Mucosa of stomach (tissue), 1 donor: ENCODE data around the gene SEPTIN6.
"Not testable (repeated sequence)": the region's sequence is repeated elsewhere in the genome, so short reads cannot be mapped to it uniquely, and the experiment has no call there.

Source experiments
- H3K27me3 ChIP-seq: one replicate; pipeline ENCODE4 v1.7.0; 2013; ENCODE audit warnings: mild to moderate bottlenecking, low read length; ENCODE audit not compliant: control insufficient read depth, insufficient read depth
- H3K36me3 ChIP-seq: one replicate; pipeline ENCODE4 v1.7.0; 2013; ENCODE audit warnings: low read length; ENCODE audit not compliant: control insufficient read depth, insufficient read depth
- H3K4me1 ChIP-seq: one replicate; pipeline ENCODE4 v1.7.0; 2013; ENCODE audit warnings: mild to moderate bottlenecking, low read length; ENCODE audit not compliant: control insufficient read depth, insufficient read depth
- H3K4me3 ChIP-seq: one replicate; pipeline ENCODE4 v1.7.0; 2013; ENCODE audit warnings: low read length
- H3K9ac ChIP-seq: one replicate; pipeline ENCODE4 v1.7.0; 2013; ENCODE audit warnings: mild to moderate bottlenecking, low read length, moderate library complexity
- H3K9me3 ChIP-seq: one replicate; pipeline ENCODE4 v1.7.0; 2013; ENCODE audit warnings: mild to moderate bottlenecking, low read length, moderate library complexity; ENCODE audit not compliant: control insufficient read depth
- donor health status: Pancreatic carcinoma.

The SEPTIN6 gene

GRCh38 chrX:119687661-119688413 lies 5.1 kb downstream of the SEPTIN6 start:
- H3K4me3 ChIP-seq = no peak overlapping the region
- no peak overlapping the region for H3K9ac ChIP-seq
- H3K4me1 ChIP-seq = no peaks in the 10 kb centered on the region
- no peaks in the 10 kb centered on the region for H3K36me3 ChIP-seq
- H3K9me3 ChIP-seq = no peaks in the 10 kb centered on the region
- H3K27me3 ChIP-seq = no peaks in the 10 kb centered on the region

DNA sequence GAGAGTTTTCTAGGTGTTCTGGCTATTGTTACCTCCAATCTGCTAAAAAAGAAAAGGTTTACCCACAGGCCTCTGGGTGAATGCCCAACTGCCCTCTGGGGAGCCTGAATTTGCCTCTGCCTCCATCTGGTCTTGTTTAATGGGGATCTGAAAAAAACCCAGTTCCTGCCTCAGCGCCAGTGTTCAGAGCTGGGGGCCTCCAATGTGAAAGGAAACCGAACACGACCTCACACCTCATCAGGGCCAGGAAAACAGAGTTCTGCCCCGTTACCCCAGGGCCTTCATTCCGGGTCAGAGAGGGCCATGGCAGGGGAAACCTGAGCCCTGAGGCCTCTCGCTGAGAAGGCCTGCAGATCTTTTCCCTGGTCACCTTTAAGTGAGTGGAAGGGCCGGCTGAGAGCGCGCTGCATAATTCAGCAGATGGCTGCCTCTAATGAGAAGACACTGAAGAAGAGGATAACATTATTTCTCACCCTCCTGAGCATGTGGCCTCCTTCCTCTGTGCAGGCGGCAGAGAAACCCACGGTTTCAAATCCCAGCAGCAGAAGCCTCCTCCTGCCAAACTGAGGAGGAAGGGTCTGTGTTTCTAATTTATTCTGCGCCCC lies 6.8 kb downstream of the SEPTIN6 start:
- no peaks in the 10 kb centered on the region for H3K4me1 ChIP-seq
- no peak overlapping the region for H3K4me3 ChIP-seq
- H3K9me3 ChIP-seq = no peaks in the 10 kb centered on the region
- H3K9ac ChIP-seq = peak overlapping the region; percentile 43
- H3K27me3 ChIP-seq = no peaks in the 10 kb centered on the region
- H3K36me3 ChIP-seq = no peaks in the 10 kb centered on the region

DNA sequence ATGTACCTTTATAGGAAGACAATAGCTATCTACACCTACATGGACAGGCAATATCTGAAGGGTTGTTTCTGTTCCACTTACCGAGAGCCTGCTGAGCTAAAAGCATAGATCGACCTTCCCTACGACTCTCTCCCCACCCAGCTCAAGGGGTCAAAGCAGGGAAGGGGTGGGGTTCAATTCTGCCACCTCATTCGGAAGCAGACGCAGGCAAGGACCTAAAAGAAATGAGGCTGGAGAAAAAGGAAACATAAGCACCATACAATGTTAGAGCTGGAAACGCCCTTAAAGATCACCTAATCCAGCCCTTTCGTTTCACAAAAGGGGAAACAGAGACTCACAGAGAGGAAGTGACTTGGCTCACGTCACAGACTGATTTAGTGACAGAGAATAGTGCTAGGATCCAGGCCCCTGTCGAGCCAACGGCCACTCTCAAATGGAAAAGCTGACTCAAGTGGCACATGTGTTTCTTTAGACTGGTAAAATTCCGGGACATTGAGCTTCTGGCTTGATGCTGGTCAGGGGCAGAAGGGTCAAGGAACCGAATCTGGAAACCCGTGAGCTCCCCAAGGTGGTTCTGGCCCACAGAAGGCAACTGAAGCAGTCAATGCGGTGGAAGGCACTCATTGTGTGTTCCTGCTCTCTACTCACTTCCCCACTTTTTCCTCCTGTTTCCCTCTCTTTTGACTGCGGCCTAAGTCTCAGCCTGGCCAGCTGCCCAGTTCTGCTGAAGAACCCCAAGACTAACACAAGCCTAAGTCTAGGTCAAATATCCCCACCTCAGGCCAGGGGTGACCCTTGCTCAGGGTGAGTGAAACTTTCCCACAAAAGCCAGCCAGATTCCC lies 7.5 kb downstream of the SEPTIN6 start:
- Histone ChIP-seq H3K4me3 (no peak overlapping the region), H3K27me3 (no peaks in the 10 kb centered on the region), H3K4me1 (no peaks in the 10 kb centered on the region), H3K9me3 (no peaks in the 10 kb centered on the region), H3K36me3 (no peaks in the 10 kb centered on the region), H3K9ac (peak overlapping the region; percentile 43)

DNA sequence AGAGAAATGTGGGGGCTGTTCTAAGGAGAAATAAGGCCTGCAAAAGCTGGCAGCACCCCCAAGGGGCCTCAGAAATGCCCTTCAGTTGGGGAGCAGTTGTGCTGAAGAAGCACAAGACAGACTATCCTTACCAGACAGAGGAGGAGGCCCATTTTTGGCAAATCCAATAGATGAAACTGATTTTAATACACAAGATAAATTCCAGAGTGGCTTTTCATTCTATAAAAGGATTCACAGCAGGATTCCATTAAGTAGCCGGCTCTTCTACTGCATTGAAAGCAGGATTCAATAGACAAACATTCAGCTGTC lies 8.1 kb downstream of the SEPTIN6 start:
- H3K4me3 ChIP-seq = no peak overlapping the region

DNA sequence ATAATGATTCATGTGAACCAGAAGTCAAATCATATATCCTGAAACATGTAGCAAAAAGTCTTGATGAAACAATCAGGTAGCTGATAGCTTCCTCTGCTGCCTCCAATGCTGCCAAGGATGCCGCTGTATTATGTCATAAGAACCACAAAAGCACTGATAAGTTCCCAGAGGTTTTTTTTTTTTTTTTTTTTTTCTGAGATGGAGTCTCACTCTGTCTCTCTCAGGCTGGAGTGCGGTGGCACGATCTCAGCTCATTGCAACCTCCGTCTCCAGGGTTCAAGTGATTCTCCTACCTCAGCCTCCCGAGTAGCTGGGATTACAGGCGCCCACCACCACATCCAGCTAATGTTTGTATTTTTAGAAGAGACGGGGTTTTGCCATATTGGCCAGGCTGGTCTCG lies 8.7 kb downstream of the SEPTIN6 start:
- not testable (repeated sequence) for H3K4me1 ChIP-seq, H3K36me3 ChIP-seq, H3K4me3 ChIP-seq, H3K27me3 ChIP-seq, H3K9me3 ChIP-seq, H3K9ac ChIP-seq

More for the DNA sequence above, 8.1 kb downstream of the SEPTIN6 start:
- H3K36me3 ChIP-seq = no peaks in the 10 kb centered on the region
- no peaks in the 10 kb centered on the region for H3K27me3 ChIP-seq
- no peaks in the 10 kb centered on the region for H3K4me1 ChIP-seq
- peak overlapping the region; percentile 43 for H3K9ac ChIP-seq
- H3K9me3 ChIP-seq = no peaks in the 10 kb centered on the region

DNA sequence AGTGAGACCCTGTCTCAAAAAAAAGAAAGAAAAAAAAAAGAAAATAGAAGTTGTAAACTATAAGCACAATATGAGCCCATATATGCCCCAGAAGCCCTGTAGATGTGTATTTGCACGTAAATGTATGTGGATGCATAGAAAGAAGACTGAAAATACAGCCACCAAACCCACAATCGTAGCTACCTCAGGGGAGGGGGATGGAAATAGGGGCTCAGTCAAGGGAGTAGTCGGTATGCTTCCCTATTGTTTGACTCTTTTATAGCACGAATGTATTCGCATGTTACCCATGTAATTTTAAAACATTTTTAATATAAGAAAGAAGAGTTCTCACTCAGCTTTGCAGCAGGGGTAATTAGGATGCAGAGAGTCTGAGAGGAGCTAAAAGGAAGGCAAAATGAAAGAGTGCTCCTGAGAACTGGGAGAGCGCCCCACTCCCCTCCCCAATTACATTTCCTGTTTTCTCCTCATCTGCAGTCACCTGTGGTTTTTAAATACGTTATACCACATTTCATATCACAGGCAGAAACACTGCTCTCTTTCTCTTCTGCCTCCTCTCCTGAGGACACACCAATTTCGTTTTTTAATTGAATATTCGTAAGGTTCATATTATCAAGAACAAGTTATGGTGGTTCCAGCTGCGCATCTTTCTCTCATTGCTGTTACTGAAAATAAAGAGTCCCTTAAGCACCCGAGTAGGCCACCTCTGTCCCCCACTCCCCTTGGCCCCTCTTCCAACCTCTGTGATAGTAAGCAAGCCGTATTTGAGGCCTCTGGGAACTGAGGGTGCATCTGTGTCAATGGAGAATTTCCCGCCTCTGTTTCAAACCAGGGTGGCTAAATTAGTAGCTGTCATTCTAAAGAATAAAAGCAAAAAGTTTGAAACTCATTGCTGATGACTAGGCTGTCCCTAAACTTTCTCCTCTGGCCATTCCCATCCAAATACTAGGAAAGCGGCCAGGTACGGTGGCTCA lies 10.7 kb downstream of the SEPTIN6 start:
- no peaks in the 10 kb centered on the region for H3K36me3 ChIP-seq
- H3K9me3 ChIP-seq = no peaks in the 10 kb centered on the region
- no peak overlapping the region for H3K4me3 ChIP-seq
- H3K4me1 ChIP-seq = no peaks in the 10 kb centered on the region
- H3K27me3 ChIP-seq = no peaks in the 10 kb centered on the region
- H3K9ac ChIP-seq = no peak overlapping the region

DNA sequence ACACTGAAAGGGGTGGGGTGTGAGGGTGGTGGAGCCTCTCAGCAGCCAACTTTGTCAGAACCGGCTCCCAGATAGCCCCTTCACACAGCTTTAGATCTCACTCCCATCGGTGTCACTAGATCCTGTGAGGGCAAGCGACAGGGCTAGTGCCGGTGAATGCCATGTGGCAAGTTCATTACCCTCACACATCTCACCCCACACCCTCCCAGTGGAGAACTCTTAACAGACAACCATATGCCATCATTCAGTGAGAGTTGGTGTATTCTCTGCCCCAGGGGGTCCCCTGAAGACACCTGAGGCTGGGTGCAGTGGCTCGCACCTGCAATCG lies 15.3 kb downstream of the SEPTIN6 start:
- no peak overlapping the region for H3K4me3 ChIP-seq
- no peaks in the 10 kb centered on the region for H3K36me3 ChIP-seq
- no peaks in the 10 kb centered on the region for H3K9me3 ChIP-seq
- no peaks in the 10 kb centered on the region for H3K27me3 ChIP-seq
- no peak overlapping the region for H3K9ac ChIP-seq
- peaks cover 5% of the 10 kb centered on the region for H3K4me1 ChIP-seq

DNA sequence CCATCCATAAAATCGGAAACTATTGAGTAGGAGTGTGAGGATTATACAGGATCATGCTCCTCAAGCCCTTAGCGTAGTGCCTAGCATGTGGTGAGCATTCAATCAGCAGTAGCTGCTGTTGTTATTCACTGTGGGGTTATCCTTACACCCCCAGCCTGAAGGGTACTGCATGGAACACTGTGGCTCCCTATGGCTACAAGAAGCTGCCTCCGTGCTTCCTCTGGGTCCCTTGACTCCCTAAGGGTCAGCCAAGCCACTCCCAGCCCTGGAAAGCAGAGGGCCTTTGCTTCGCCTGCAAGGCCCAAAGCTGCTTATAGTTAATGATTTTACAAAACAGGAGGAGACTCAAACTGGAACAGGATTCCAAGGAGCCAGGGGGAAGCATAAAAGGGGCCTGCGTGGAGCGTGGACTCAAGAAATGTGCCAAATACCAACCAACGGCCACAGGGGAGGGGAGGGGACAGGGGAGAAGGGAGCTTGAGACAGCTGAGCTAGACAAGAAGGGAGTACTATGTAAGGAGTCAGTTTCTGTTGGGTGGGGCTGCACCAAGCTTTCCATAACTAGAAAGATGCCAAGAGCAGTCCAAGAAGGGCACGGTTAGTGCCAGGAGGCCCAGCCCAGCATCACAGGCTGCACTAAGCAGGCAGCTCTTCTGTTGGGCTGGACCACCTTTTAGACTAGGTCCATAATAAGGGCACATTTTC lies 15.9 kb downstream of the SEPTIN6 start:
- H3K4me1 ChIP-seq = peaks cover 9% of the 10 kb centered on the region
- no peaks in the 10 kb centered on the region for H3K36me3 ChIP-seq
- H3K27me3 ChIP-seq = no peaks in the 10 kb centered on the region
- no peak overlapping the region for H3K4me3 ChIP-seq
- H3K9me3 ChIP-seq = no peaks in the 10 kb centered on the region
- H3K9ac ChIP-seq = no peak overlapping the region

DNA sequence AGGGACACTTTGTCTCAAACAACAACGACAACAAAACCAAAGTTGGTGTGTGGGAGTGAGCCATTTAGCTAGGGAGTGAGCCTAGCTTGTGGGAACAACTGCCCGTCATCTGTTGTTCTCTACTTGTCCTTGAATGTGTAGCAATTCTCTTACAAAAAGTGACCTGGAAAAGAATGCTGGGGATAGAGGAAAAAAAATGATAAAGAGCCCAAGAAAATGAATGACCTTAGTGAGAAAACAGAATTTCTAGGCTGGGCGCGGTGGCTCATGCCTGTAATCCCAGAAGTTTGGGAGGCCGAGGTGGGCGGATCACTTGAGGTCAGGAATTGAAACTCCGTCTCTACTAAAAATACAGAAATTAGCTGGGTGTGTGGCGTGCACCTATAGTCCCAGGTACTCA lies 19.6 kb downstream of the SEPTIN6 start:
- H3K4me3 ChIP-seq = no peak overlapping the region
- no peaks in the 10 kb centered on the region for H3K9me3 ChIP-seq
- no peaks in the 10 kb centered on the region for H3K27me3 ChIP-seq
- no peak overlapping the region for H3K9ac ChIP-seq
- no peaks in the 10 kb centered on the region for H3K36me3 ChIP-seq
- peaks cover 13% of the 10 kb centered on the region for H3K4me1 ChIP-seq

DNA sequence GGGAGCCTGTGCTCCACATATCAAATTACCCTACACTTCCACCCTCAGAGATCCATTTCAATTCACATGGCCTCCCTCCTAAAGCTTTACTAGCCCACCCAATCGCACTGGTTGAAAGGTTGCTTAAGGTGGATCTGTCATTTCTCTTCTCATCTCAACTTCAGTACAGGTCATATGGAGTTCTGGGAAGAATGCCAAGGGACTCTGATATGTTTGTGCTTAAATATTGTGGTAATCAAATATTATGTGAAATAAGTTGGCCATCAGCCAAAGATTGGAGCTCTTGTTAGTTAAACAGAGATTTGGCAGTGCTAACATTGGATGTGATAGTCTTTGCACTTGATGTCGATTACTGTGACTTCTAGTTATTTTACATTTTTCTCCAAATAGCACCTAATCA lies 20.5 kb downstream of the SEPTIN6 start:
- H3K36me3 ChIP-seq = no peaks in the 10 kb centered on the region
- H3K27me3 ChIP-seq = no peaks in the 10 kb centered on the region
- H3K9ac ChIP-seq = no peak overlapping the region
- H3K4me1 ChIP-seq = peaks cover 13% of the 10 kb centered on the region
- H3K4me3 ChIP-seq = no peak overlapping the region
- no peaks in the 10 kb centered on the region for H3K9me3 ChIP-seq

GRCh38 chrX:119669424-119670037 lies 23.4 kb downstream of the SEPTIN6 start:
- no peak overlapping the region for H3K4me3 ChIP-seq
- H3K9ac ChIP-seq = no peak overlapping the region
- H3K36me3 ChIP-seq = no peaks in the 10 kb centered on the region
- no peaks in the 10 kb centered on the region for H3K9me3 ChIP-seq
- H3K4me1 ChIP-seq = peaks cover 13% of the 10 kb centered on the region
- no peaks in the 10 kb centered on the region for H3K27me3 ChIP-seq
